A673 (cell line): ENCODE measurements around the gene HCFC2. TPM values are rescaled to one million over a fixed set of nuclear protein-coding genes. Genes with fewer than 3 reads are reported as not detected.
"Not testable (repeated sequence)": the region's sequence is repeated elsewhere in the genome, so short reads cannot be mapped to it uniquely, and the experiment has no call there.

ENCODE experiments used
- BruUV-seq: library from RNA; stranded (reverse); fragments of 400-500 nt; replicated peaks from 2 replicates; lab custom pipeline; 2021; lab: Mats Ljungman, UMichigan
- CTCF ChIA-PET: fragments of 300-600 bp; sonication (Branson Sonifier 250); formaldehyde crosslinking; loops from one replicate; lab custom pipeline; 2022; ENCODE audit warnings: antibody characterized with exemption; lab: Charles Lee
- POLR2A ChIA-PET: fragments of 300-600 bp; sonication (Branson Sonifier 250); formaldehyde crosslinking; loops from one replicate; lab custom pipeline; 2022; ENCODE audit warnings: antibody characterized with exemption; ENCODE audit not compliant: low non-redundant PET; lab: Charles Lee
- DNase-seq: peaks from one replicate; pipeline ENCODE4 v3.0.0-alpha.2; 2015; ENCODE audit warnings: low spot score
- H3K27ac ChIP-seq: fragments of 200-600 bp; sonication (generic); 2 replicates; pipeline ENCODE4 v1.5.1; 2016; ENCODE audit warnings: mixed run types, low read depth, mild to moderate bottlenecking, mixed read lengths, antibody characterized with exemption, low read length; ENCODE audit not compliant: poor library complexity, severe bottlenecking
- H3K27me3 ChIP-seq: fragments of 200-600 bp; sonication (generic); replicated peaks from 2 replicates; pipeline ENCODE4 v1.6.1; 2017; ENCODE audit warnings: mixed run types, low read depth, mild to moderate bottlenecking, mixed read lengths, antibody characterized with exemption, low read length; ENCODE audit not compliant: insufficient read depth, poor library complexity
- H3K36me3 ChIP-seq: fragments of 200-600 bp; sonication (generic); 2 replicates; pipeline ENCODE4 v1.6.1; 2016; ENCODE audit warnings: mixed run types, mild to moderate bottlenecking, mixed read lengths, antibody characterized with exemption, low read length; ENCODE audit not compliant: insufficient read depth, poor library complexity, severe bottlenecking
- H3K4me1 ChIP-seq: fragments of 200-600 bp; sonication (generic); 2 replicates; pipeline ENCODE4 v1.6.1; 2017; ENCODE audit warnings: mixed run types, mild to moderate bottlenecking, mixed read lengths, antibody characterized with exemption, low read length; ENCODE audit not compliant: insufficient read depth, poor library complexity, severe bottlenecking
- H3K4me3 ChIP-seq: fragments of 200-600 bp; sonication (generic); 2 replicates; pipeline ENCODE4 v1.5.1; 2016; ENCODE audit warnings: low read depth, mixed run types, mild to moderate bottlenecking, mixed read lengths, low read length; ENCODE audit not compliant: poor library complexity, severe bottlenecking
- H3K9me3 ChIP-seq: fragments of 200-600 bp; sonication (generic); 2 replicates; pipeline ENCODE4 v1.6.1; 2016; ENCODE audit warnings: mixed run types, low read depth, mild to moderate bottlenecking, mixed read lengths, antibody characterized with exemption, low read length; ENCODE audit not compliant: poor library complexity, severe bottlenecking
- EZH2 ChIP-seq: fragments of 200-600 bp; sonication (generic); IDR thresholded peaks from 2 replicates; pipeline ENCODE4 v1.6.1; 2017; ENCODE audit warnings: borderline replicate concordance, low read depth, mild to moderate bottlenecking, mixed read lengths, antibody characterized with exemption, low read length; ENCODE audit not compliant: poor library complexity, severe bottlenecking
- intact Hi-C: fragments of 100-400 bp; cut with micrococcal nuclease; formaldehyde crosslinking; loops from one replicate; pipeline ENCODE4 v1.10.0; 2022; ENCODE audit not compliant: unreplicated experiment
- total RNA-seq: library from RNA; stranded (reverse); gene quantifications from 2 replicates; pipeline ENCODE4 v1.2.3, GENCODE V29; 2021
- TF ChIP-seq, protein P1 (sequence below): fragments of 300-800, 200-600 bp; sonication (generic); conservative IDR thresholded peaks from 2 replicates; pipeline ENCODE4 v1.5.1; 2017; ENCODE audit warnings: low read depth, mild to moderate bottlenecking, antibody characterized with exemption, low read length, moderate library complexity, mixed read lengths

Gene HCFC2
- total RNA-seq, 1 experiment from 2014 or later, result 8.5 TPM

GRCh38 chr12:104109446-104110271, 45.3 kb downstream of the HCFC2 start:
- BruUV-seq, result no TSS peak
- H3K4me1 ChIP-seq, result peaks cover 11% of the 10 kb centered on the region
- intact Hi-C loops, result loop anchor here (1.0 to 10.0 kb wide), 3 partner anchors 52 to 345 kb away; no protein-coding TSS in a partner anchor
- H3K4me3 ChIP-seq, result no peak overlapping the region
- peak; percentile 13 for DNase-seq
- no peaks in the 10 kb centered on the region for H3K27me3 ChIP-seq
- CTCF ChIA-PET, result interaction anchor here (0.6 to 2.0 kb wide), 4 partner anchors 51 to 225 kb away, joined by 3 to 12 read pairs (median 6); partner anchors contain the start of gene TDG
- TF ChIP-seq EZH2, result no peak
- TF ChIP-seq, protein P1, sequence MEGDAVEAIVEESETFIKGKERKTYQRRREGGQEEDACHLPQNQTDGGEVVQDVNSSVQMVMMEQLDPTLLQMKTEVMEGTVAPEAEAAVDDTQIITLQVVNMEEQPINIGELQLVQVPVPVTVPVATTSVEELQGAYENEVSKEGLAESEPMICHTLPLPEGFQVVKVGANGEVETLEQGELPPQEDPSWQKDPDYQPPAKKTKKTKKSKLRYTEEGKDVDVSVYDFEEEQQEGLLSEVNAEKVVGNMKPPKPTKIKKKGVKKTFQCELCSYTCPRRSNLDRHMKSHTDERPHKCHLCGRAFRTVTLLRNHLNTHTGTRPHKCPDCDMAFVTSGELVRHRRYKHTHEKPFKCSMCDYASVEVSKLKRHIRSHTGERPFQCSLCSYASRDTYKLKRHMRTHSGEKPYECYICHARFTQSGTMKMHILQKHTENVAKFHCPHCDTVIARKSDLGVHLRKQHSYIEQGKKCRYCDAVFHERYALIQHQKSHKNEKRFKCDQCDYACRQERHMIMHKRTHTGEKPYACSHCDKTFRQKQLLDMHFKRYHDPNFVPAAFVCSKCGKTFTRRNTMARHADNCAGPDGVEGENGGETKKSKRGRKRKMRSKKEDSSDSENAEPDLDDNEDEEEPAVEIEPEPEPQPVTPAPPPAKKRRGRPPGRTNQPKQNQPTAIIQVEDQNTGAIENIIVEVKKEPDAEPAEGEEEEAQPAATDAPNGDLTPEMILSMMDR, result no peak
- no peaks in the 10 kb centered on the region for H3K9me3 ChIP-seq
- POLR2A ChIA-PET, result no interaction called here
- no peak overlapping the region for H3K27ac ChIP-seq
- no peaks in the 10 kb centered on the region for H3K36me3 ChIP-seq

GRCh38 chr12:104114834-104115586, 50.7 kb downstream of the HCFC2 start:
- intact Hi-C loops, CTCF ChIA-PET, H3K4me1 ChIP-seq, H3K9me3 ChIP-seq, H3K4me3 ChIP-seq, BruUV-seq, H3K27me3 ChIP-seq, H3K27ac ChIP-seq, DNase-seq, POLR2A ChIA-PET: not testable (repeated sequence)
- peaks cover 37% of the 10 kb centered on the region for H3K36me3 ChIP-seq

DNA sequence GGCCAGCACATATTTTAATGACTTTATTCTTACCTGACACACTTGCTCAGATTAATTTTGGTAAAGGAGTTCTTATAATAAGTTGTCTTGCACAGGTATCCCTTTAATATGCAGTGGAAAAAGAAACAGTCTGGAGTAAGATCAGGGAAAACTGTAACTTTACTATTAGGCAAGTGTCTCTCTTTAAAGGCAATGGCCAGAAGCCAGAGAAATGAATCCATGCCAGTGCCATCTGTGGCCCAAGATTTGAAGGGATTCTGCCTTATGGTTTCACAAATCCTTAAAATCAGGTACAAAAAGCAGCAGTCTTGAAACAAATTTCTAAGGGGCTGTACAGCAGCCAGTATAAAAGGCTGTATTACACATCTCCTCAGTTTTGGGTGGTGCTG, 51.2 kb downstream of the HCFC2 start:
- CTCF ChIA-PET, result no interaction called here
- H3K36me3 ChIP-seq, result peaks cover 43% of the 10 kb centered on the region
- no peak for TF ChIP-seq EZH2
- TF ChIP-seq, protein P1, result no peak
- POLR2A ChIA-PET, result no interaction called here
- intact Hi-C loops, result no loop called here
- no peaks in the 10 kb centered on the region for H3K4me1 ChIP-seq
- H3K27ac ChIP-seq, result no peak overlapping the region
- no peaks in the 10 kb centered on the region for H3K27me3 ChIP-seq
- no TSS peak for BruUV-seq
- no peaks in the 10 kb centered on the region for H3K9me3 ChIP-seq
- no peak for DNase-seq
- no peak overlapping the region for H3K4me3 ChIP-seq
